ENCODE results near the gene SLC26A4.

The SLC26A4 gene

DNA sequence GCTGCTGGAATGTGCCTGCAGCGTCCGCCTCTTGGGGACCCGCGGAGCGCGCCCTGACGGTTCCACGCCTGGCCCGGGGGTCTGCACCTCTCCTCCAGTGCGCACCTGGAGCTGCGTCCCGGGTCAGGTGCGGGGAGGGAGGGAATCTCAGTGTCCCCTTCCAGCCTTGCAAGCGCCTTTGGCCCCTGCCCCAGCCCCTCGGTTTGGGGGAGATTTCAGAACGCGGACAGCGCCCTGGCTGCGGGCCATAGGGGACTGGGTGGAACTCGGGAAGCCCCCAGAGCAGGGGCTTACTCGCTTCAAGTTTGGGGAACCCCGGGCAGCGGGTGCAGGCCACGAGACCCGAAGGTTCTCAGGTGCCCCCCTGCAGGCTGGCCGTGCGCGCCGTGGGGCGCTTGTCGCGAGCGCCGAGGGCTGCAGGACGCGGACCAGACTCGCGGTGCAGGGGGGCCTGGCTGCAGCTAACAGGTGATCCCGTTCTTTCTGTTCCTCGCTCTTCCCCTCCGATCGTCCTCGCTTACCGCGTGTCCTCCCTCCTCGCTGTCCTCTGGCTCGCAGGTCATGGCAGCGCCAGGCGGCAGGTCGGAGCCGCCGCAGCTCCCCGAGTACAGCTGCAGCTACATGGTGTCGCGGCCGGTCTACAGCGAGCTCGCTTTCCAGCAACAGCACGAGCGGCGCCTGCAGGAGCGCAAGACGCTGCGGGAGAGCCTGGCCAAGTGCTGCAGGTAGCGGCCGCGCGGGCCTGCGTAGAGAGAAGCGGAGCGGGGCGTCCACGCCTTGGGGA lies 645 bp downstream of the SLC26A4 start:
- peak; percentile 16 for DNase-seq (ENCODE audit: low spot score)

DNA sequence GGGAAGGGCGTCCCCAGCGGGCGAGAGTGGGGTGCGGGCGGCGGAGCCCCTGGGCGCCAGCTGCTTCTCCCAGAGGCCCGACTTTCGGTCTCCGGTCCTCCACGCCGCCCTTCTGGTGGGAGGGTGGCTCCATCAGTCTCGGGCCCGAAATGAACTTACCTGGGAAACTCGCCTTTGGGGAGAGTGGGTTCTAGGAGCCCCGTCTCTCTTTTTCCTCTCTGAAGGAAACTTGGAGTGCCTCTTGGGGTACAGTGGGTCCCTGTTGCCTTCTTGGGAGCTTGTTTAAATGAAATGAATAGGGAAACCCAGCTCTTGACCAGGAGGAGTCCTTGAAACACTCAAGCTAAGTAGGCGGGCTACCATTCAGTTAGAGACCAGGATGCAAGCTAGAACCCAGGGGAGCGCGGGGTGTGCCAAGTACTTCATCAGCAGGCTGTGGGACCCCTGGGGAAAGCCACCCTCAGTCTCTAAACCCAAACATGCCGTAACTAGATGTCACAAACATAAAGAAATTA lies 1.3 kb downstream of the SLC26A4 start:
- DNase-seq (ENCODE audit: low spot score), result no peak

DNA sequence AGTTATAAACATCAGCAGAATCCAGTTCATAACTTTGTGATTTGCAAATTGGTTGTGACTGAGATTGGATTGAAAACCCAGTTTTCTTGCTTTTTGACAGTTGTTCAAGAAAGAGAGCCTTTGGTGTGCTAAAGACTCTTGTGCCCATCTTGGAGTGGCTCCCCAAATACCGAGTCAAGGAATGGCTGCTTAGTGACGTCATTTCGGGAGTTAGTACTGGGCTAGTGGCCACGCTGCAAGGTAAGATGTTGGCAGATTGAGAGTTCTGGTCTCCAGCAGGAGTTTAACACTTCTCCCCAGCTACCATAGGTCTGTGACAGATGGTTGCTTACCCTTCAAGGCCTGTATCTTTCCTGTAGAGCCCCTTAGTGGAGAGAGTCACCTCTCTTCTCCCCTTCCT lies 2.6 kb downstream of the SLC26A4 start:
- no peak for DNase-seq (ENCODE audit: low spot score)

DNA sequence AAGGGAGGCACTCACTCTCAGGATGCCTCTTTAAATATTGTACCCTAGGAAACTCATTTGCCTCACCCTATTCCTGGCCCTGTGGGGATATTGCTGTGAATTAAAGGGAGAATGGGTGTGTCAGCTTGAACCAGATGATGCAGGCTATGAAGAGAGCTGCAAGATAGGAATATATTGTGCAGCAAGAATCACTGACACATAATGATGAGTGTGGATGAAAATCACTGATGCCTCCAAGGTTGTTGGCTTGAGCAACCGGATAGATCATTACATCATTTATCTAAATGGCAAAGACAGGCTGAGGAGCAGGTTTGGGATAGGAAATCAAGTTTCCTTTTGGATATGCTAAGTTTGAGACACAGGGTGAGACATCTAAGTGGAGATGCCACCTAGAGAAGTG lies 6.2 kb downstream of the SLC26A4 start:
- no peak for DNase-seq (ENCODE audit: low spot score)

DNA sequence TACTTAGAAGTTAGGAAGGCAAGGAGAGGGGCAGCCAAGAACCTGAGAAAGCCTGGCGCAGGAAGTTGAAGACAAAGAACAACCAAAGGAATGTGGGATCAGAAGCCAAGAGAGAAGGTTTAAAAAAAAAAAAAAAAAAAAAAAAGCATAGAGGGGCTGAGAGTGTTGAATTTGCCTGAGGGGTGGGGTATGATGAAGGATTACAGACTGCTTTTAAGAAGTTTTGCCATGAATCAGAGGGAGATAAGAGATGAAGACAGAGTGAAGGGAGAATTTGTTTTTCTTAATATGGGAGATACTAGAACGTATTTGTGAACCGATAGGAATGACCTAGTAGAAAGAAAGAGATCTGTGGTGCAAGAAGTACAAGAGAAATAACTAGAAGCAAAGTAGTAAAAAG lies 6.7 kb downstream of the SLC26A4 start:
- DNase-seq (ENCODE audit: low spot score), result no peak

DNA sequence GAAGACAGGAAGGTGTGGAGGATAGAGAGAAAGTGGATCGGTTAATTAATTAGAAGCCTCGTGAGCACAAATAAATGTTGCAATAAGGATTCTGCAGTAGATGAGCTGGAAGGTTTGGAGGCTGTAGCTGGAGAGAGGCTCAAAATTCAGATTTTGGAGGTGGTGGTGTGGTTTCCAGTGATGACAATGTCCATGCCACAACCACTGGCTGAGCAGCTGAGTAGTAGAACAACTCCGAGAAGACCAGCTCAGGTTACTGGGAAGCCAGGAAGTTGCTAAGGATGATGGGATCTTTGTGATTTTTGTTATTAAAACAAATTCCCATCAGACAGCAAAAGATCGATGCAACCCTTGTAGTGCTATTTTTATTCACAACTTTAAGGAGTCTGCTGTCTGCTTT lies 7.7 kb downstream of the SLC26A4 start:
- DNase-seq (ENCODE audit: low spot score), result no peak

DNA sequence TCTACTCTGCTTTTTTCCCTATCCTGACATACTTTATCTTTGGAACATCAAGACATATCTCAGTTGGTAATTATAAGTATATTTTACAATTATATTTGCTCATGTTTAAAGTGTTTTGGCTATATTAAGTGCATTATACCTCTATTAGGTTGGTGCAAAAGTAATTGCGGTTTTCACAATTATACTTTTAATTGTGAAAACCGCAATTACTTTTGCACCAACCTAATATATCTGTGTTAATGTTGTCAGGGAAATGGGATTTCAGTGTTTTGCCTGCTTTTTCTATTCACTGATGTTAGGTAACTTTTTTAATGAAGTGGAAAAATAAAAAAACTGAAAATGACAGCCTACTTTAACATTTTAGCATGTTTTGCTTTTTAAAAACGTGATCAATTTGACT lies 11.6 kb downstream of the SLC26A4 start:
- DNase-seq (ENCODE audit: low spot score), result no peak

DNA sequence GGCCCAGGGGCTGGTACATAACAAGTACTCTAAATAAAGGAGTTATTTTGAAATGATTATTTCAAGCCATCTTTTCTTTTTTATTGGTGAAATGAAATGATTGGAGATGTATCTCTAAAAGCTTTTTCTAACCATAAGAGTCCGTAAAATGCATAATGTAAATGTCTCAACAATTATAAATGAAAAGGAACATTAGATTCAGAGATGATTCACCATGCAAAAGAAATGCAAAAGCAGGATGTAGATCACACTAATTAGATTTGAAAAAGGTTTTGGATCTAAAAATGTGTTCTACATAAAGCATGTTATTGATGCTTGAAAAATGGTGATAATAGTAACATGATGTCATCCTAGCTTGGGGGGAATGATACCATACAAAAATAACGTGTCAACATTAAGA lies 15.6 kb downstream of the SLC26A4 start:
- DNase-seq (ENCODE audit: low spot score), result no peak

DNA sequence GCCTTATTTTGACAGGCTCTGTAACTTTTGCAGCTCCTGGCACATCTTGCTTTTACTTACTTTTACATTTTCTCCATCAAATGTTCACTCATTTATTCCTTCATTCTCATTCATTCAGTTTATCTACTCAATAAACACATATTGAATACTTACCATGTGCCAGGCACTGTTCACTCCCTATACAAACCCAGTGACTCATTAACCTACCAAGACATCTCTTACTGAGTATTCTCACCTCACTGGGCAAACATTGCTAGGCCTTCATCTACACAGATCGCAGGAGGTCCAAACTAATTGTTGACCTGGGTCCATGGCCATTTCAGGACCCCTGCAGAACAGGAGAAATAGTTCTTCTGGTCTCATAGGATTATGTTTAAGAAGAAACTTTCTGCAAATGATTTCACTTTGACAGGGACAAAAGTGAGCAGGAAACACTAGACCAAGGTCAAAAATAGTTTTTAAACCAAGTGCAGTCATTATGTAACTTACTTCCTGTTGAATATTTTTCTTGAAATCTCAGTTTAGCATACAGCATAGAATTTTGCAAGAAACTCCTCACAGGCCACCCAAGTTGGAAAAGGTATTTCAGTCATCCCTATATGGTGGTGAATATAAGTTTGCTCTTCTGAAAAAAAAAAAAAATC lies 17.6 kb downstream of the SLC26A4 start:
- no peak for DNase-seq (ENCODE audit: low spot score)

DNA sequence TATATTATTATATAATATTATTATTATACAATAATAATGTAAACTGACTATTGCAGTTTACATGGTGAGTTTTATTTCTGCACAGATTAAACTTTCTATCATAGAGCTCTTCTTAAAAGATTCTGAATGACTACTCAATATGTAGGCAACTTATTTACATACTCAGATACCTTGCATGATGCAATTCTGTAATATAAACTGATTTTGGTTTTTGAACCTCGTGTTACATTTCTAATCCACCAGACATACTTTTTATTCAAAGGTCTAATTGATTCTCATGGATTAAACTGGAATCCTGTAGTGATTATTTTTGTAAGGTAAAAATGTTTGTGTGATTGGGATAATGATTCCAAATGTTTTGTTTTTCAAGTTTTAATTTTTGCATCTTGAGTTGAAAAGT lies 19.9 kb downstream of the SLC26A4 start:
- no peak for DNase-seq (ENCODE audit: low spot score)

DNA sequence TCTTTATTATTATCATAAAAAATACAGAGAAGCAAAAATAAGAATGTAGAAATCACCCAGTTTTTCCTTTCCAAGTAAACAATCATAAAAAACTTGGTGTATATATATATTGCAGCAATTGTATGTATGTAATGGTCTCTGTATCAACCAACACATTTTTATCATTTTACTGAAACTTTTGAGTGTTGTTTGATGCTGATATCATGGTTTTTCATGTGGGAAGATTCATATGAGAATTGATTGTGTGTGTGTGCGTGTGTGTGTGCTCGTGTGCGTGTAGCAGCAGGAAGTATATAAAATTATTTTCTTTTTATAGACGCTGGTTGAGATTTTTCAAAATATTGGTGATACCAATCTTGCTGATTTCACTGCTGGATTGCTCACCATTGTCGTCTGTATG lies 22.3 kb downstream of the SLC26A4 start:
- DNase-seq (ENCODE audit: low spot score), result no peak

DNA sequence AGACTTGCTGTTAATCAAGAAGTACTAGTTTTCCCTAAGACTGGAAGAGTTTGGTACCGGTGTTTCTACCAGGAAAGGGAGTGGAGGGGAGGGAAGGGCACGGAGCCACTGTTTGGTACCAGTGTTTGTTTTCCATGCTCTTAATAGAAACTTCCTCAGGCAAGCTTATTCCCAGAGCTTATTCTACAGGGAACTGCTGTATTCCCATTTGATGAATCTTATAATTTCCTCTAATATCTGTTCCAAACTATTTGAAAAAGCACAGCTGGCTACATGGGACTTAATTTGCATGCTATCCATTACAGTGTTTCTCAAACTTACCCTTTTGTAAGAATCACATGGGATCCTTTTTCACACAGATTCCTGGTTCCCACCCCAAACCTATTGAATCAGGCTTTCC lies 23.7 kb downstream of the SLC26A4 start:
- no peak for DNase-seq (ENCODE audit: low spot score)

DNA sequence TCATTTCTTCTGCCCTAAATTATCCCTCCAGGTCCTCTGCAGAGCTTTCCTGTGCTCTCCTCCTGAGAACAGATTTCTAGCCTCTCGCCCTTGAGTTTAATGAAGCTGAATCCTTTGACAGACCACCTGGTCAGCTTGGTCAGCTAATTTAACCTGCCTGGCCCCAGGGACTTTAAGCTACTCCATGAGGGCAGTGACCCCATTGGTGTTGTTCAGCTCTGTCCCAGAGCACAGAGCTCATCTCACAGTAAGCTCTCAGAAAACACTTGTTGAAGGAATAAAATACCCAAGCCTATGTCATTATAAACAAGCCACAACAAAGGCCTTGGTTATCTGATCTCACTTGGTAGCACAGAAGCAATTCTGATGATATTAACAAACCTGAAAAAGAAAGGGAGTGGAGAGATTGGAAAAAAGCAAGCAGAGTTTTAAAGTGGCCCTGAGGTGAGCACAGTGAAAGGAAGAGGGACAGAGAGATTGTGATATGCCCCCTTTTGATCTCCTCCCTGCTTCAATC lies 24.4 kb downstream of the SLC26A4 start:
- DNase-seq (ENCODE audit: low spot score), result no peak

DNA sequence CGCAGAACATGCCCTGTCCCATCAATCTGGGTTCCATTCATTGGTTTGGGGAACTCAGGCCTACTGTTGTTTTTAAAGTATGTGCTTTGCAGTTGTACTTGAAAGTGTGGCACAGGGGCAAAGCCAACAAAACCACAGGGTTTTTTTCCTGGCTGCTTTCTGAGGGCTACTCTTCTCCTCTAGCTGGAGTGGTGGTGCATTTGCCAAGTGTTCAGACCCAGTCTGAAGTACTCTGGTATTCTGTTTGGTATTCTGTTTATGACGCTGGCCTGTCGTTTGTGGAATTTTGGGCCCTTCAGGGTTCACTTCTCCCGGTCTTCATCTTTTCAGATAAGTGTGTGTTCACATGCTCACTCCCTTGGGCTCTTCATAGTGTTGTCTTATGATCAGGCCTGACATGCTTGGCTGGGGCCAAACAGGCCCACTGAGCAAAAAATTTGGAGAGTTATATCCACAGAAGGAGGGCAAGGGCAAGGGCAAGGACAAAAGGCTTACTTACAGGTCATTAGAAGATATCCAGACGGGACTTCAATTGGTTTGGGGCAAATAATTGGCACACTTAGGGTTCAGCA lies 26.3 kb downstream of the SLC26A4 start:
- no peak for DNase-seq (ENCODE audit: low spot score)

DNA sequence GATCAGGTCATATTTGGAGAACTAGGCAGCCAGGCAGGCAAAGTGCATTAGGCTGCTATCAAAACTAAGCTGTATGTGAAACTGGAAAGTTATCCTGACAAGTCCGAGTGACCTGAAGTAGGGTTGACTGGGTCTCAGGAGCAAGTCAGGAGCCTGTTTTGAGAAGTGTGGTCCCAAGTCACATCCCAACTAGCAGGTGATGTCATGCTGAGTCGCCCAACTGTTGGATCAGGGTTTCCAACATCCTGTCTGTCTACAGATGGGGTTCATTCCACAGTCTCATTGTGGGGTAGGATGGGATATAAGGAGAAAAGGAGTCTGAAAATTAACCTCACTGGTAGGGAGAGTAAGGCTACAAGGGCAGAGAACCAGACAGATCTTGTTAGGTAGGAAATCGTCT lies 27.0 kb downstream of the SLC26A4 start:
- no peak for DNase-seq (ENCODE audit: low spot score)

DNA sequence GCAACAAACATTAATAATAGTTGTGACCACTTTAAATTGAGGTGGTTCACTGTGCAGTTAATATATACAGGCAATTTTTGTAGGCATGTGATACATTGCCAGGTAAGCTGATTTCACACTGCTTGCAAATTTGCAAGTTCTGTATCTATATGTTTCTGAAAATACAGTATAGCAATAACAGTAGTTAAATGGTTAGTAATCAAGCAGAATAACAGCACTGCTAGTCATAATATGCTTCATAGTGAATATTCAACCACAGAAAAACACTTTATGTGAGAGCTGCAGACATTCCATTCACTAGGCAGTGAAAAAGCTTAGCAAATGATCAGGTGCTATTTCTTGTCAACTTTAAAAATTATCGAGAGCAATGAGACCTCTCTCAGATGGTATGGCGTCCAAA lies 28.9 kb downstream of the SLC26A4 start:
- no peak for DNase-seq (ENCODE audit: low spot score)

DNA sequence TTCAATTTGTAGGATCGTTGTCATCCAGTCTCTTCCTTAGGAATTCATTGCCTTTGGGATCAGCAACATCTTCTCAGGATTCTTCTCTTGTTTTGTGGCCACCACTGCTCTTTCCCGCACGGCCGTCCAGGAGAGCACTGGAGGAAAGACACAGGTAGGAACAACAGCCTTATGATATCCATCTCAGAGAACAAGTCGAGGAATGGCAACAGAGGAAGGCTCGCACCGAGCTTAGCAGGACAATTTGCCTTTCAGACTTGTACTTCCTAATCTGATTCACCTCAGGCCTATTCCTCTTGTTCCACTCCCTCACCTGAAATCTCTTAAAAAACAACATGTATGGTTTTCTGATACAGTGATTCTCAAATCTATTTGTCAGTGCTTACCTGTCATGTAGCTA lies 29.5 kb downstream of the SLC26A4 start:
- no peak for DNase-seq (ENCODE audit: low spot score)

DNA sequence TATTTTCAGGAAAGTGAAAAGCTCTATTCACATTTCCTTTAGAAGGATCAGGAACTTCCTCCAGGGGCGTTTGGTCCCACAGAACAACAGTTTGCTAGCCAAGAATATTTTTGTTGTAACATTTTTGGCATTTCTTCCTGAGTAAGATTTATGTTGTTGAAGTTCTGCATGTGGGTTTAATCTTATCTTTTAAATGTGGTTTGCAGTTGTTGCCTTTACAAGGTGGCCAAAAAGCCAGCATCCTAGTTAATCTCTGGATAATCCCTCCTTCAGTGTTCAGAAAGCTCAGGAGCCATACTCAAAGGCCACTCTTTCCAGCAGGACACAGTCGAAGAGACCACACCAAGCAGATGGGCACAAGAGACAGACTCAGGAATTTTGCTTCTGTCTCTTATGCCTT lies 30.0 kb downstream of the SLC26A4 start:
- no peak for DNase-seq (ENCODE audit: low spot score)

DNA sequence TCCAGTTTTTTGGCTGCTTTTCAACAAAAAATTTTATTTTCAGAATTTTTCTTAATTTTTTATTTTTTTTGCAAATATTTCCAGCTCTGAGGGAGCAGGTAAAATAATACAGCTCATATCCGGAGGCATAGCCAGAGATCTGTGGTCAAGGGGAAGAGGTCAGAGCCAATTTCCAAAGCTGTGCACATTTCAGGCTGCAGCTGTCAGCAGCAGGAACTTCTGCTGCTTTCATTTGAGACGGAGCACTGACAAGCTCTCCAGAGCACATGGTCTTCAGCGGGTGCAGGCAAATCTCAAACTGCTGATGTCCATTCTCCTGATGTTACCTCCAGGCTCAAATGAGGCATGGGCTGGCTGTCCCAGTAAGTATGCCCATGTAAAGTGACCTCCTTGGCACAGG lies 31.1 kb downstream of the SLC26A4 start:
- DNase-seq (ENCODE audit: low spot score), result no peak

DNA sequence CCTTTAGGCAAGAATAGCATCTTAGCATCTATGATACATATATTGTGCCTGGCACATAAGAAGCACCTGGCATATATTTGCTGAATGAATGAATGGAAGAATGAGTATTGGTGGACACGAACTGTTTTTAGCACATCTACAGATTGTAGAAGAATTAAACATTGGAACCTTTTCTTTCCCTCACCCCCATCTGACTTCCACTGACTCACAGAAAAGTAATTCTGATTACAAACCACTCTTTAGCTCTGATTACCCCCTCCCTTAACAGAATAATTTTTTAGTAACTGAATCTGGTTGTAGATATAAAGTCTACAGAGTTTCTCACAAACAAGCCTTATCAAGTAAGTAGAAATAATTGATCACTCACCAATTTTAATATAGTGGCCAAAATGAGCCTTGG lies 31.9 kb downstream of the SLC26A4 start:
- DNase-seq (ENCODE audit: low spot score), result no peak

DNA sequence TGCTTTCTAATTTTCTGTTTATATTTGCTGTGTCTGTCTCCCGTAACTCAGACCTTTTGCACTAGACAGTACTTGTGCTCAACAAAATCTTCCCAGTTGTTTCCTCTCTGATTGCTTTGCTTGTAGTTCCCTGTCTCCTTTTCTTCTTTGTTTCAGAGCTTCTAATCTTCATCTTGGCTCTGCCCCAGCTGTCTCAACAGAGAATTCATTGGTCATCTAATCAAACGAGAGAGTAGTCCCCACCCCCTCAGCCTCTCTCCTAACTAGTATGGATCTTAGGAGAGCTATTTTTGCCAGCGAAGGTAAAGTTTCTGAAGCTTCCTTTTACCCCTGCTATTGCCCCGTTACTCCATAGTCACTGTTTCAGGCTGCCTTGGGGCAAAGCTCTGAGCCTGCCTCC lies 32.8 kb downstream of the SLC26A4 start:
- DNase-seq (ENCODE audit: low spot score), result no peak

DNA sequence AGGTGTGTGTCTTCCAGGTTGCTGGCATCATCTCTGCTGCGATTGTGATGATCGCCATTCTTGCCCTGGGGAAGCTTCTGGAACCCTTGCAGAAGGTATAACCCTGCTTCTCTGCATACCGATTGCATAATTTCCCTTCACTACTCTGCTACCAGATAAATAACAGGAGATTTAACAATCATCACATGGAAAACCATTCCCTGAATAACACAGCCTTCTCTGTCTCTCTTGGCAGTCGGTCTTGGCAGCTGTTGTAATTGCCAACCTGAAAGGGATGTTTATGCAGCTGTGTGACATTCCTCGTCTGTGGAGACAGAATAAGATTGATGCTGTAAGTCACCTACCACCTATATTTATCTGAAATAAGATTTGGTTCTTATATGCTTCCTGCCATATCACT lies 33.8 kb downstream of the SLC26A4 start:
- DNase-seq (ENCODE audit: low spot score), result no peak

DNA sequence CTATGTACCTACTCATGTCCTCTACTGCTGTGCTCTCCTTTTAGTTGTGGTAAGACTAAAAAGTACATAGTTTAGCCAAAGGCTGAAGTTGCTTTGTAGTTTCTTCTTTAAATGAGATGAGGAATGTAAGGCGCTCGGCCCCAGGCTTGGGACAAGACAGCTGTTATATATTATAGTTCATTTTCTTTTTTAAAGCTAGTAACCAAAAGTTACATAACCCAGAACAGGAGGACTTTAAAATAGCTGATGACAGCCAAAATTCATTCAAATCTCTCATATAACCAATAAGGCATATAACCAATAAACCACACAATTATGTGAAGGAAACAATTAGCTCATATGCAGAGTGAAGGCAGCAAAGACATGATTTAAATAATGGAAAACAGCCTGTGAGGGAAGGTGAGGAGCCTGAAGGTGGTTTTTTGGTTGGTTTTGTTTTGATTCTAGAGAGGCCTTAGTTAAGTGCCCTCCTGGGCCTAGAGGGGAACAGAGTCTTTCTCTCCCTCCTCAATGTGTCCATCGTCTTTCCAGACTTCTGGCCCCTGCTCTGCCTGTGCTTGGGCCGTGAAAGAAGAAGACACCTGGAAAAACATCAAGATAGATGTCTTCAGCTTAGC lies 35.8 kb downstream of the SLC26A4 start:
- no peak for DNase-seq (ENCODE audit: low spot score)
